RWPE2 (cell line): ENCODE data around the gene PAPPA.

Source experiments
- ATAC-seq: fragments of 200-7000 bp; cut with Tn5 transposase; 3 replicates; pipeline ENCODE4 v1.9.1; 2021; ENCODE audit warnings: low read depth
- DNase-seq: peaks from one replicate; pipeline ENCODE4 v3.0.0-alpha.2; 2020; ENCODE audit warnings: low spot score
- H3K27ac ChIP-seq: fragments of 450-650 bp; 2 replicates; pipeline ENCODE4 v1.5.1; 2017; ENCODE audit warnings: mild to moderate bottlenecking; ENCODE audit not compliant: poor library complexity, severe bottlenecking
- H3K27me3 ChIP-seq: fragments of 250-450 bp; sonication (Bioruptor Pico); 2 replicates; pipeline ENCODE4 v1.5.1; 2021; ENCODE audit warnings: mild to moderate bottlenecking, moderate library complexity; ENCODE audit not compliant: insufficient read depth, poor library complexity, severe bottlenecking
- H3K36me3 ChIP-seq: fragments of 250-450 bp; sonication (Bioruptor Pico); 2 replicates; pipeline ENCODE4 v1.5.1; 2020; ENCODE audit warnings: low read depth, mild to moderate bottlenecking, moderate library complexity
- H3K4me1 ChIP-seq: fragments of 250-450 bp; sonication (Bioruptor Pico); 2 replicates; pipeline ENCODE4 v1.5.1; 2021; ENCODE audit warnings: mild to moderate bottlenecking, moderate library complexity; ENCODE audit not compliant: insufficient read depth, poor library complexity, severe bottlenecking
- H3K4me3 ChIP-seq: fragments of 250-450 bp; sonication (Bioruptor Pico); 2 replicates; pipeline ENCODE4 v1.5.1; 2021; ENCODE audit warnings: mild to moderate bottlenecking, moderate library complexity; ENCODE audit not compliant: severe bottlenecking
- H3K9me3 ChIP-seq: fragments of 250-450 bp; sonication (Bioruptor Pico); 2 replicates; pipeline ENCODE4 v1.5.1; 2021; ENCODE audit warnings: mild to moderate bottlenecking, moderate library complexity; ENCODE audit not compliant: severe bottlenecking
- TF ChIP-seq, protein P1 (sequence below): fragments of 450-650 bp; IDR thresholded peaks from one replicate; pipeline ENCODE4 v1.5.1; 2017; ENCODE audit warnings: mild to moderate bottlenecking, moderate library complexity; ENCODE audit not compliant: poor library complexity, severe bottlenecking

Gene PAPPA

DNA sequence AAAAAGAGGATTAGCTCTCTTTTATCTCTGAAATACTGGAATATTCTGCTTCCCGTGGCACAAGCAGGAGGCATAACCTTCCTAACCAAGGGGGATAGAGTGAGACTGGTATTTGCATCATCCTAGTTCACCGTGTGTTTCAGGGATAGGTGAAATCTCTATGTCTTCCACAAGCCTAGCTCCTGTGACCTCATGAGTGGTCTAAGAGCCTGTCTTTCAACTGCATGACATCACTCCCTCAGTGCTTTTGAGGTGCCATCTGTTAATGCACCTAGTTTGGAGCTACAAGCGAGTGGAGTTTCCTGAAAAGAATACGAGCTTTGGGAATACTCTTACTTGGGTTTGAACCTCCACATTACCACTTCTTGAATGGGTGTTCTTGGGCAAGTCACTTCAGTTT is 181.8 kb downstream of the PAPPA start:
- Histone ChIP-seq H3K36me3 (no peaks in the 10 kb centered on the region), H3K27me3 (peaks cover 7% of the 10 kb centered on the region), H3K4me1 (no peaks in the 10 kb centered on the region), H3K9me3 (no peaks in the 10 kb centered on the region), H3K4me3 (no peak overlapping the region), H3K27ac (no peak overlapping the region)
- DNase-seq (no peak), ATAC-seq (no peak)
- TF ChIP-seq, protein P1, sequence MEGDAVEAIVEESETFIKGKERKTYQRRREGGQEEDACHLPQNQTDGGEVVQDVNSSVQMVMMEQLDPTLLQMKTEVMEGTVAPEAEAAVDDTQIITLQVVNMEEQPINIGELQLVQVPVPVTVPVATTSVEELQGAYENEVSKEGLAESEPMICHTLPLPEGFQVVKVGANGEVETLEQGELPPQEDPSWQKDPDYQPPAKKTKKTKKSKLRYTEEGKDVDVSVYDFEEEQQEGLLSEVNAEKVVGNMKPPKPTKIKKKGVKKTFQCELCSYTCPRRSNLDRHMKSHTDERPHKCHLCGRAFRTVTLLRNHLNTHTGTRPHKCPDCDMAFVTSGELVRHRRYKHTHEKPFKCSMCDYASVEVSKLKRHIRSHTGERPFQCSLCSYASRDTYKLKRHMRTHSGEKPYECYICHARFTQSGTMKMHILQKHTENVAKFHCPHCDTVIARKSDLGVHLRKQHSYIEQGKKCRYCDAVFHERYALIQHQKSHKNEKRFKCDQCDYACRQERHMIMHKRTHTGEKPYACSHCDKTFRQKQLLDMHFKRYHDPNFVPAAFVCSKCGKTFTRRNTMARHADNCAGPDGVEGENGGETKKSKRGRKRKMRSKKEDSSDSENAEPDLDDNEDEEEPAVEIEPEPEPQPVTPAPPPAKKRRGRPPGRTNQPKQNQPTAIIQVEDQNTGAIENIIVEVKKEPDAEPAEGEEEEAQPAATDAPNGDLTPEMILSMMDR = no peak

DNA sequence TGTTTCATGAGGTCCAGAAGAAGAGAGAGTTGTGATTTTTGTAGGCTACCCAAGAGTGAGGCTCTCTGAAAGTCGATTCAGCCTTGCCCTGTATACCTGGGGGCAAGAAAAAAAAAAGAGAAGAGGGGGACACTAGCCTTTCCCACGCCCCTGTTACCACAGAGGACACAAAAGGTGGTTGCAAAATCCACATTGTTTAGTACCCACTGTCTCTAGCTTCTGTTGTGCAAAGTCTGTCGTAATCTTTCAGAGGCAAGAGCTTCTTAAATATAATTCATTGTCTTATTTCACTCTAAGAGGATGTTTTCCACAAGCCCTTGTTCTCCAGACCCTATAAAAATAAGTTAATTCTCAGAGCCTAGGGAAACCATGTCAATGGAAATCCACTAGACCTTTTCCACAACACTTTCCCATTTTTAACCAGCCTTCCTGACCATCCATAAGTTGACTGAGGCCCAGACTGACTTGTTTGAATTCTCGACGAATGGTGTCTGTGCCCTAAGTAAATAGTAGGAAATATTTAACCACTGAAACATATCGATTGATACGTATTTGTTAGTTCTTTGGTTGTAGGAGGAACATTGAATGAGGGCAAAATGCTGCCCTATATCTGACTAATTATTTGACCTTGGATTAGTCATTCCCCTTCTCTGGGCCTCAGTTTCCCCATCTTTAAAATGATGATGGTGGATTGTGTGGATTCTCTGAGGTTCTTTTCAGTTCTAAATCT is 182.7 kb downstream of the PAPPA start:
- Histone ChIP-seq H3K36me3 (no peaks in the 10 kb centered on the region), H3K4me1 (no peaks in the 10 kb centered on the region), H3K27ac (no peak overlapping the region), H3K9me3 (no peaks in the 10 kb centered on the region), H3K27me3 (peaks cover 7% of the 10 kb centered on the region), H3K4me3 (no peak overlapping the region)
- ATAC-seq (no peak), DNase-seq (no peak)
- TF ChIP-seq, protein P1 = no peak

DNA sequence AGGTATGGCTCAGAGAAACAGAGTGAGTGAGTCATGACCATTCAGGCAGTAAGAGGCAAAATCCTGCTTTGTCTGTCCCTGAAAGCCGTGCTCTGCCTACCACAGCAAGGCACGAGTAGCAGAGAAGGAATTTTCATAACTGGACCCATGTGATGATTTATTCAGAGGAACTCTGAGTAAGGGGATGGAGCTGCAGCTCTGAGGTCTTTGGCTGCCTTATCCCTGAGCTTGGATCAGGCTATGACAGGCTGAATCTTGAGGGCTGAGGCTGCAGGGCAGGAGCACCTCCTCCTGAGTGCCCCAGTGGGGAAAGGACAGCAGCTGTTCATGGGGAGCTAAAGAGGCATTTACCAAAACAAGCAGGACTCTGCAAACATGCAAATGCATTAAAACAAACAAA is 183.4 kb downstream of the PAPPA start:
- H3K9me3 ChIP-seq = no peaks in the 10 kb centered on the region
- DNase-seq = no peak
- no peaks in the 10 kb centered on the region for H3K36me3 ChIP-seq
- H3K27me3 ChIP-seq = peaks cover 7% of the 10 kb centered on the region
- TF ChIP-seq, protein P1 = no peak
- H3K4me3 ChIP-seq = no peak overlapping the region
- peak; percentile 69; the same call in 2 of the 3 replicates for ATAC-seq
- H3K4me1 ChIP-seq = no peaks in the 10 kb centered on the region
- no peak overlapping the region for H3K27ac ChIP-seq

GRCh38 chr9:116340270-116340669 is 186.7 kb downstream of the PAPPA start:
- DNase-seq (no peak), ATAC-seq (no peak)
- Histone ChIP-seq H3K27ac (no peak overlapping the region), H3K36me3 (no peaks in the 10 kb centered on the region), H3K4me3 (no peak overlapping the region), H3K4me1 (no peaks in the 10 kb centered on the region), H3K27me3 (peaks cover 7% of the 10 kb centered on the region), H3K9me3 (no peaks in the 10 kb centered on the region)
- TF ChIP-seq, protein P1 = no peak

DNA sequence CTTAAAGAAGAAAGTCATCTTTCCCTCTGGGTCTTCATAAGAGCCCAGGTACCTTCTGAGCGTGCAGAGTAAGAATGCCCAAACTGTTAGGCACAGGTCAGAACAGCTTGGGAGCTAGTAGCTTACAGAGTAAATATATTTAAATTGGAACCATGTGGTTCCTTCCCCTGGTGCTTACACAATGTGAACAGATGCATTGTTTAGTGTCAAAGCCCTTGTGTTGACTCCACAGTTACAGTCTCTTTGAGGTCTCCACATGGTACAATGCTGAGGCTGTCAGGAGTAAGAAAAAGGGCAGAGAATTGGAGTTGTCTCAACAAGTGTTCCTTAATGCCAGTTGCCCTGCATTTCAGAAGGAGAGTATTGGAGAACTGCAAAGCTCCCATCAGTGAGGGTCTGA is 188.5 kb downstream of the PAPPA start:
- H3K27ac ChIP-seq = no peak overlapping the region
- ATAC-seq (no peak), DNase-seq (no peak)
- H3K27me3 ChIP-seq = peaks cover 7% of the 10 kb centered on the region
- TF ChIP-seq, protein P1 = no peak
- H3K4me3 ChIP-seq = no peak overlapping the region
- H3K36me3 ChIP-seq = no peaks in the 10 kb centered on the region
- no peaks in the 10 kb centered on the region for H3K4me1 ChIP-seq
- no peaks in the 10 kb centered on the region for H3K9me3 ChIP-seq
